GM13977 (cell line): ENCODE data around the gene MTMR8.

Experiments
- DNase-seq: peaks from one replicate; pipeline ENCODE4 v3.0.0; 2012; ENCODE audit warnings: low spot score
- in situ Hi-C: fragments of 300-500 bp; cut with MboI; formaldehyde crosslinking; loops from one replicate; pipeline ENCODE4 v1.12.0; 2022; ENCODE audit warnings: low sequenced_read_pairs, low pct_unique_long_range_greater_than_20kb, mixed read lengths, inconsistent platforms; ENCODE audit not compliant: unreplicated experiment
- TF ChIP-seq, protein P1 (sequence below): IDR thresholded peaks from 2 replicates; pipeline ENCODE4 v1.5.1; 2012; ENCODE audit warnings: mild to moderate bottlenecking, control low read depth; ENCODE audit not compliant: insufficient read depth; ENCODE audit errors: extremely low read depth, missing control alignments

MTMR8 gene

DNA sequence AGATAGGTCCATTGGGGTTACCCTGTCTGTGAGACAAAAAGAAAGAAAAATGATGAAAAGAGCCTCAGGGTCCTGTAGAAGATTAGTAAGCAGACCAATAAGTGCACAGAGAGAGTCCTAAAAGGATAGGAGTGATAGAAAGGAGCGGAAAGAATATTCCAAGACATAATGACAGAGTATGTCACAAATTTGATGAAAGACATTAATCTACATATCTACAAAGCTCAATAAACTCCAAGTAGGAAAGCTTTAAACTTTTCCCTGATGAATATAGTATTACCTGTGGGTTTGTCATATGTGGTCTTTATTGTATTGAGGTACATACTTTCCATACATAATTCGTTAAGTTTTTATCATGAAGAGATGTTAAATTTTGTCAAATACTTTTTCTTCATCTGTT, 73.7 kb downstream of the MTMR8 start:
- TF ChIP-seq, protein P1, sequence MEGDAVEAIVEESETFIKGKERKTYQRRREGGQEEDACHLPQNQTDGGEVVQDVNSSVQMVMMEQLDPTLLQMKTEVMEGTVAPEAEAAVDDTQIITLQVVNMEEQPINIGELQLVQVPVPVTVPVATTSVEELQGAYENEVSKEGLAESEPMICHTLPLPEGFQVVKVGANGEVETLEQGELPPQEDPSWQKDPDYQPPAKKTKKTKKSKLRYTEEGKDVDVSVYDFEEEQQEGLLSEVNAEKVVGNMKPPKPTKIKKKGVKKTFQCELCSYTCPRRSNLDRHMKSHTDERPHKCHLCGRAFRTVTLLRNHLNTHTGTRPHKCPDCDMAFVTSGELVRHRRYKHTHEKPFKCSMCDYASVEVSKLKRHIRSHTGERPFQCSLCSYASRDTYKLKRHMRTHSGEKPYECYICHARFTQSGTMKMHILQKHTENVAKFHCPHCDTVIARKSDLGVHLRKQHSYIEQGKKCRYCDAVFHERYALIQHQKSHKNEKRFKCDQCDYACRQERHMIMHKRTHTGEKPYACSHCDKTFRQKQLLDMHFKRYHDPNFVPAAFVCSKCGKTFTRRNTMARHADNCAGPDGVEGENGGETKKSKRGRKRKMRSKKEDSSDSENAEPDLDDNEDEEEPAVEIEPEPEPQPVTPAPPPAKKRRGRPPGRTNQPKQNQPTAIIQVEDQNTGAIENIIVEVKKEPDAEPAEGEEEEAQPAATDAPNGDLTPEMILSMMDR, result no peak
- in situ Hi-C loops, result no loop called here
- no peak for DNase-seq

DNA sequence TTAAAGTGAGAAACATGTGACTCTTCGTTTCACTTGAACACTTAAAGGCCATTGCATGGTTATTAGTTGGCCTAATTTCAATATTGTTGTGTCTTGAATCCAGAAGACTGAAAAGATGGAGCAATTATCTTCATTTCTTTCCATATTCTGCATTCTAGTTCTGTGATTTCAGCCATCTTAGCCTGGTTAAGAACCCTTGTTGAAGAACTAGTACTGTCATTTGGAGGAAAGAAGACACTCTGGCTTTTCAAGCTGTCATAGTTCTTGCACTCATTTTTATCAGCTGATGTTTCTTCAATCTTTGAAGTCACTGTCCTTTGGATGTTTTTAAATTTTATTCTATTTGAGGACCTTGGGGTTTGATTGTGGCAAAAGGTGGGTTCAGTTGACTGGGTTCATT, 81.6 kb downstream of the MTMR8 start:
- in situ Hi-C loops, result no loop called here
- DNase-seq, result no peak
- TF ChIP-seq, protein P1, result no peak

DNA sequence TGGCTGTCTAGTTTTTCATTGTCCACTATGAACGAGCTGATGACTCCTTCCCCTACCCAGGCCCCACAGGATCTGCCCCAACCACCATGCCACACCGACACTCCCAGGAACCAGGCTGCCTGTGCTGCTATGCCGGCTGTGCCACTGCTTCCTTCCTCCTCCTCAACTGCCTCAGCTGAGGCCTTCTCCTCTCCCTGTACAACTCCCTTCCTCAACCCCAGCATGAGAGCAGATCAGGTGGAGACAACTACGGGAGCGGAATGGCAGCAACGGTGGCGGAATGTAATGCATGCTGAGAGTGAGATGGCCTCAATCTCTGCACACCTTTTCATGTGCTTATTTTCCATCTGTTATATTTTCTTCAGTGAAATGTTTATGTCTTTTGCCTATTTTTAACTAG, 88.5 kb downstream of the MTMR8 start:
- DNase-seq, result no peak
- in situ Hi-C loops, result no loop called here

DNA sequence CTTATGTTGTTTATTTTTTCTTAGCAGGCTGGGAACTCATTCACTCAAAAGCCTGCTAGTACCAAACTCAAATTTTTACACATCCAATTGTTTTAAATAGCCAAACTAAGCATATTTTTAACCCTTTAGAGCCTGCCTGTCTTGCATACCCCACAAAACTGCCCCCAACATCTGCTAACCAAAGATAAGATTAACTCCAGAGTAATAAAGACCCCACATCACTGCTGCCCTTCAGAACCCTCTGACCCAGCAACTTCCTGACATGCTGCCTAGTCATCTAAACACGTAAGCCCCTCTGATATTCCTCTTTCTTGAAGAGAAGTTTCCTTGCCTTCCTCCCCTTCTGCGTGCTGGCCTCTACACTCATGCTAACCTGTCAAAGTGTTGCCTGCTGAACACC, 104.1 kb downstream of the MTMR8 start:
- TF ChIP-seq, protein P1, result no peak
- in situ Hi-C loops, result no loop called here

More for the DNA sequence above, 88.5 kb downstream of the MTMR8 start:
- TF ChIP-seq, protein P1, result no peak

DNA sequence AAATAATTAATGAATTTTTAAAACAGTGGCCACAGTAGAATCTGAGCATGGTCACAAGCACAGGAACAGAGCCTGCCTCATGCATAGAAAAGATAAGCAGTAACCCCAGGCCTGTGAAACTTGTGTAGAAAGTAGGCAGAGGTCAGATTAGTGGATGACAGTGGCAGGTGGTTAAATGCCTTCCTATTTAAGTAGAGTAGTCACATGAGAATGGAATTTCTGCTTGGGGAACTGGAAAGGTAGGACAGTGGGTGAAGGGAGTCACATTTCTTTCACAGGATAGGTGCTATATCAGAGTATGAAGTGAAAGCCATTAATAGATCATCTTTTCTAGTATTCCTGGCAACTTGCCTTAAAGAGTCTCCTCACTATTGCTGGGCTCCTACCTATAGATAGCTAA, 130.0 kb downstream of the MTMR8 start:
- in situ Hi-C loops, result no loop called here
- DNase-seq, result no peak
- TF ChIP-seq, protein P1, result no peak

More for the DNA sequence above, 104.1 kb downstream of the MTMR8 start:
- no peak for DNase-seq

DNA sequence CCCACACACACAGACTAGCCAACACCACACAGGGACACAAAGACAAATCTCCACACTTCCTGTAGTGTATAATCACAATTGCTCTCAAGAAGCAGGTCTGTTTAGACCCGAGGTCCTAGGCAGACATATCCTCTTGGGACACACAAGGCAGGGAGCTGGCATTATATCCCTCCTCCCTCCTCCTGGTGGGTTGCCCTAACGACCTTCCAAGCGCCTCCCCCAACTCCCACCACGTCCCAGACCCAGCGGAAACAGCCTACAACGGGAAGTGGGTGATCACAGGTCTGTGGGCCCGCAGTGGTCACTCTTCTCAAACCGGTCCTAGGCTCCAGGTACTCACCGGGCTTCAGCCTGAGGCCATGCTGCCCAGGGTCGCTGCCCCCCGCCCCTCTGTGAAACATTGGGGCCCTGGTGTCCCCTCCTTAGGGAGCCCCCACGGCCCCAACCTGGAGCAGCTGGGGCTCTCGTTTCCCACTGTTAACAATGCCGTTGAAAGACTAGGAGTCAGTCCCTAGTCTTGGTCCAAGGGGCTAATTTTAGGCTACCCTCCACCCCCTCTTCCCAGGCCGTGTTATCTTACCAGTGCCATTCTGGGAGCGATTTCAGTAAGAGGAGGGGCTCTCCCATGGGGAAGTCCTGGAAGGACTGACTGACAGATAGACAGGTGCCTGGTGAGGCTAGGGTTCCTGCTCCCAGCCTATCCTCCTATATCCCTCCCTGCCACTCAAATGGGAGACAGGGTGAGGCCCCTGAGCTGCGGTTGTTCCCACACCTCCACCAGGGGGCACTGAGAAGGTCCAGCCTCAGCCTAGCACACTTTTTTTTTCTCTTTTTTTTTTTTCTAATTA, 164.9 kb downstream of the MTMR8 start, which contains the start of gene ASB12:
TSS of gene ASB12 (minus strand) at position 485 of the 848 bp plus-strand sequence. CDS start 4,957 bp downstream, outside the sequence.
- TF ChIP-seq, protein P1, result no peak
- in situ Hi-C loops, result no loop called here
- no peak for DNase-seq
